ENCODE measurements around the gene CFAP46. TPM values are rescaled to one million over a fixed set of nuclear protein-coding genes. Genes with fewer than 3 reads are reported as not detected.

CFAP46 gene
- total and polyA plus RNA-seq, 2 of the 4 experiments (the other 2 are of a cell fraction), result 1.3 to 1.8 TPM

DNA sequence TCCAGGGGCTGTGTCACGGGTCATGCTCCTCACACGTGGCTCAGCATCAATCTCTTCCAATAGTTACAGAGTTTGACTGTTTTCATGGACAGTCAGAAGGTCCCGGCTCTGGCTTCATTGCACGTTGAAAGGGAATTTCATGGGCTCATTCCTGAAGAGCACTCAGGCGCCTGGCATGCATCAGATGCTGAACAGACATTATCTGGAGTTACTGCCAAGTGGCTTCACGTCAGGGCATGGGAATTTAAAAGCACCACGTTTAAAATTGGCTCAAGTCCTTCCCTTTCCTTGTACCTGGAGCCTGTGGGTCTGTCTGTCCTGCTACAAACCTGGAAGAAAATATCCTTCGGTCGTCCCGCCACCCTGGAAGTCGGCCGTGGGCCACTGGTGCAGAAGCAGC, 50.4 kb downstream of the CFAP46 start:
- no TSS peak for BruUV-seq (replicated peaks)
- H2AFZ ChIP-seq (replicated peaks; ENCODE audit: low read length, poor library complexity), result no peak overlapping the region
- H4K8ac ChIP-seq (ENCODE audit: low read depth in 2 of 2, low read length in 2 of 2), result no peak overlapping the region
- no peak overlapping the region for H3K9ac ChIP-seq (ENCODE audit: low read depth, low read length)
- DNase-seq (peak; percentile 60), ATAC-seq (ENCODE audit: low read depth) (peak; percentile 57)
- no peak overlapping the region for H3K4me2 ChIP-seq (ENCODE audit: low read depth, low read length)
- in situ Hi-C loops (cut with MboI; ENCODE audit: low sequenced_read_pairs) (no loop called here), dilution Hi-C loops (cut with HindIII; ENCODE audit: low sequenced_read_pairs, unreplicated experiment) (no loop called here), intact Hi-C loops (cut with micrococcal nuclease) (no loop called here)
- H3K4me1 ChIP-seq (ENCODE audit: control insufficient read depth, insufficient read depth, low read length), result no peaks in the 10 kb centered on the region
- H3K18ac ChIP-seq (ENCODE audit: low read depth, low read length), result no peak overlapping the region
- WGBS, 2 experiments (ENCODE audit: extremely low coverage in 2 of 2, insufficient read length in 1 of 2), result 50% methylated on average over 11 of the region's 12 CpGs; no CpG with 5 or more reads in 1 of the 2 experiments
- H2BK15ac ChIP-seq (ENCODE audit: low read depth, low read length), result no peak overlapping the region
- H3K36me3 ChIP-seq (ENCODE audit: control insufficient read depth, insufficient read depth, low read length), result no peaks in the 10 kb centered on the region
- no peak overlapping the region for H2BK5ac ChIP-seq (ENCODE audit: low read depth, low read length, poor library complexity, severe bottlenecking)
- H4K5ac ChIP-seq (ENCODE audit: low read depth, low read length), result no peak overlapping the region
- no peak overlapping the region for H3K56ac ChIP-seq (ENCODE audit: extremely low read depth, insufficient read depth, low read length)
- no peaks in the 10 kb centered on the region for H3K9me3 ChIP-seq (ENCODE audit: control insufficient read depth, insufficient read depth, low read length)
- no peak overlapping the region for H2BK120ac ChIP-seq (ENCODE audit: low read depth, low read length)
- H3K9me1 ChIP-seq (ENCODE audit: insufficient read depth, low read length), result no peaks in the 10 kb centered on the region
- no peaks in the 10 kb centered on the region for H3K79me1 ChIP-seq (ENCODE audit: low read depth in 1 of 2, low read length in 2 of 2)
- no peak overlapping the region for H3K14ac ChIP-seq (replicated peaks; ENCODE audit: low read depth, low read length)
- no peak overlapping the region for H3K4ac ChIP-seq (ENCODE audit: low read depth, low read length)
- H3K23ac ChIP-seq (ENCODE audit: low read depth, low read length), result no peak overlapping the region
- no peak for TF ChIP-seq POLR2A (IDR thresholded peaks at IDR 0.05; ENCODE audit: low read depth, low read length)
- no peak for TF ChIP-seq RCOR1 (IDR thresholded peaks at IDR 0.05; ENCODE audit: insufficient replicate concordance, low read length)
- TF ChIP-seq, protein P1, sequence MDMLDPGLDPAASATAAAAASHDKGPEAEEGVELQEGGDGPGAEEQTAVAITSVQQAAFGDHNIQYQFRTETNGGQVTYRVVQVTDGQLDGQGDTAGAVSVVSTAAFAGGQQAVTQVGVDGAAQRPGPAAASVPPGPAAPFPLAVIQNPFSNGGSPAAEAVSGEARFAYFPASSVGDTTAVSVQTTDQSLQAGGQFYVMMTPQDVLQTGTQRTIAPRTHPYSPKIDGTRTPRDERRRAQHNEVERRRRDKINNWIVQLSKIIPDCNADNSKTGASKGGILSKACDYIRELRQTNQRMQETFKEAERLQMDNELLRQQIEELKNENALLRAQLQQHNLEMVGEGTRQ (IDR thresholded peaks at IDR 0.05; ENCODE audit: low read depth, low read length), result no peak
- no peak for TF ChIP-seq MXI1 (IDR thresholded peaks at IDR 0.05; ENCODE audit: borderline replicate concordance, low read depth, low read length)
- TF ChIP-seq NFE2L2 (IDR thresholded peaks at IDR 0.05; ENCODE audit: low read depth, low read length), result no peak
- no peak for TF ChIP-seq BHLHE40 (IDR thresholded peaks at IDR 0.05; ENCODE audit: low read depth, low read length)
- peak overlapping the region; percentile 28 for H2AK9ac ChIP-seq (replicated peaks; ENCODE audit: low read depth, low read length, poor library complexity)
- no peak overlapping the region for H3K4me3 ChIP-seq (ENCODE audit: insufficient read depth, low read depth, low read length)
- POLR2A ChIA-PET (ENCODE audit: unreplicated experiment), result no interaction called here
- H3K27me3 ChIP-seq (ENCODE audit: control insufficient read depth, insufficient read depth, low read length), result peaks cover 31% of the 10 kb centered on the region
- H3K27ac ChIP-seq (ENCODE audit: insufficient read depth, low read length), result no peak overlapping the region
- CTCF ChIA-PET, result no interaction called here
- H4K20me1 ChIP-seq (ENCODE audit: insufficient read depth, low read length), result no peaks in the 10 kb centered on the region
- H4K91ac ChIP-seq (ENCODE audit: insufficient read depth, low read depth, low read length), result no peak overlapping the region
- no peak overlapping the region for H2AK5ac ChIP-seq (ENCODE audit: low read depth, low read length)
- no peak overlapping the region for H2BK20ac ChIP-seq (ENCODE audit: low read depth, low read length)
